HL-60 (cell line): ENCODE data around the gene LETM1.

Experiments
- DNase-seq, 2 experiments: peaks; one replicate each; pipeline ENCODE4 v3.0.0-alpha.2; 2010 to 2020; ENCODE audit warnings: low read depth in 1 of 2, low spot score in 1 of 2
- H3K27ac ChIP-seq: fragments of 250-450 bp; sonication (Bioruptor Pico); replicated peaks from 2 replicates; pipeline ENCODE4 v1.5.1; 2020; ENCODE audit warnings: mild to moderate bottlenecking, moderate library complexity
- H3K27me3 ChIP-seq: fragments of 250-450 bp; sonication (Bioruptor Pico); 2 replicates; pipeline ENCODE4 v1.5.1; 2021; ENCODE audit warnings: mild to moderate bottlenecking, moderate library complexity; ENCODE audit not compliant: insufficient read depth, poor library complexity, severe bottlenecking
- H3K4me3 ChIP-seq: replicated peaks from 2 replicates; pipeline ENCODE4 v1.5.1; 2011; ENCODE audit warnings: mild to moderate bottlenecking, control low read depth, low read length; ENCODE audit not compliant: insufficient read depth
- GABPA ChIP-seq: IDR thresholded peaks from 2 replicates; pipeline ENCODE4 v1.6.1; 2012; ENCODE audit warnings: low read depth
- POLR2AphosphoS5 ChIP-seq: IDR thresholded peaks from 2 replicates; pipeline ENCODE4 v1.6.1; 2012; ENCODE audit warnings: low read depth
- SPI1 ChIP-seq: IDR thresholded peaks from 2 replicates; pipeline ENCODE4 v1.6.1; 2012; ENCODE audit warnings: low read depth, mild to moderate bottlenecking, borderline replicate concordance
- TF ChIP-seq, protein P1 (sequence below): IDR thresholded peaks from 2 replicates; pipeline ENCODE4 v1.6.1; 2012; ENCODE audit warnings: low read depth; ENCODE audit not compliant: insufficient replicate concordance
- TF ChIP-seq, protein P2 (sequence below): IDR thresholded peaks from one replicate; pipeline ENCODE4 v1.5.1; 2011; ENCODE audit warnings: low read length, control low read depth, inconsistent platforms; ENCODE audit not compliant: insufficient read depth

LETM1 gene

DNA sequence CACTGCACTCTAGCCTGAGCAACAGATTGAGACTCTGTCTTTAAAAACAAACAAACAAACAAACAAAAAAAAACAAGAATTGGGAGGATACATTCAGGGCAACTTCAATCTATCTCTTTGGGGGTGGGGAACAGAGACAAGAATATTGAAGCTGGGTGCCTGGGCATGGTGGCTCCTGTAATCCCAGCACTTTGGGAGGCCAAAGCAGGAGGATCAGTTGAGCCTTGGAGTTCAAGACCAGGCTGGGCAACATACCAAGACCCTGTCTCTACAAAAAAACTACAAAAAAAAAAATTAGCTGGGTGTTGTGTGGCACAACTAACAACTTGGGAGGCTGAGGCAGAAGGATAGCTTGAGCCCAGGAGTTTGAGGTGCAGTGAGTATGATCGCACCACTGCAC lies 1.2 kb downstream of the LETM1 start:
- TF ChIP-seq, protein P1, sequence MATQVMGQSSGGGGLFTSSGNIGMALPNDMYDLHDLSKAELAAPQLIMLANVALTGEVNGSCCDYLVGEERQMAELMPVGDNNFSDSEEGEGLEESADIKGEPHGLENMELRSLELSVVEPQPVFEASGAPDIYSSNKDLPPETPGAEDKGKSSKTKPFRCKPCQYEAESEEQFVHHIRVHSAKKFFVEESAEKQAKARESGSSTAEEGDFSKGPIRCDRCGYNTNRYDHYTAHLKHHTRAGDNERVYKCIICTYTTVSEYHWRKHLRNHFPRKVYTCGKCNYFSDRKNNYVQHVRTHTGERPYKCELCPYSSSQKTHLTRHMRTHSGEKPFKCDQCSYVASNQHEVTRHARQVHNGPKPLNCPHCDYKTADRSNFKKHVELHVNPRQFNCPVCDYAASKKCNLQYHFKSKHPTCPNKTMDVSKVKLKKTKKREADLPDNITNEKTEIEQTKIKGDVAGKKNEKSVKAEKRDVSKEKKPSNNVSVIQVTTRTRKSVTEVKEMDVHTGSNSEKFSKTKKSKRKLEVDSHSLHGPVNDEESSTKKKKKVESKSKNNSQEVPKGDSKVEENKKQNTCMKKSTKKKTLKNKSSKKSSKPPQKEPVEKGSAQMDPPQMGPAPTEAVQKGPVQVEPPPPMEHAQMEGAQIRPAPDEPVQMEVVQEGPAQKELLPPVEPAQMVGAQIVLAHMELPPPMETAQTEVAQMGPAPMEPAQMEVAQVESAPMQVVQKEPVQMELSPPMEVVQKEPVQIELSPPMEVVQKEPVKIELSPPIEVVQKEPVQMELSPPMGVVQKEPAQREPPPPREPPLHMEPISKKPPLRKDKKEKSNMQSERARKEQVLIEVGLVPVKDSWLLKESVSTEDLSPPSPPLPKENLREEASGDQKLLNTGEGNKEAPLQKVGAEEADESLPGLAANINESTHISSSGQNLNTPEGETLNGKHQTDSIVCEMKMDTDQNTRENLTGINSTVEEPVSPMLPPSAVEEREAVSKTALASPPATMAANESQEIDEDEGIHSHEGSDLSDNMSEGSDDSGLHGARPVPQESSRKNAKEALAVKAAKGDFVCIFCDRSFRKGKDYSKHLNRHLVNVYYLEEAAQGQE = no peak
- TF ChIP-seq SPI1 = no peak
- TF ChIP-seq, protein P2, sequence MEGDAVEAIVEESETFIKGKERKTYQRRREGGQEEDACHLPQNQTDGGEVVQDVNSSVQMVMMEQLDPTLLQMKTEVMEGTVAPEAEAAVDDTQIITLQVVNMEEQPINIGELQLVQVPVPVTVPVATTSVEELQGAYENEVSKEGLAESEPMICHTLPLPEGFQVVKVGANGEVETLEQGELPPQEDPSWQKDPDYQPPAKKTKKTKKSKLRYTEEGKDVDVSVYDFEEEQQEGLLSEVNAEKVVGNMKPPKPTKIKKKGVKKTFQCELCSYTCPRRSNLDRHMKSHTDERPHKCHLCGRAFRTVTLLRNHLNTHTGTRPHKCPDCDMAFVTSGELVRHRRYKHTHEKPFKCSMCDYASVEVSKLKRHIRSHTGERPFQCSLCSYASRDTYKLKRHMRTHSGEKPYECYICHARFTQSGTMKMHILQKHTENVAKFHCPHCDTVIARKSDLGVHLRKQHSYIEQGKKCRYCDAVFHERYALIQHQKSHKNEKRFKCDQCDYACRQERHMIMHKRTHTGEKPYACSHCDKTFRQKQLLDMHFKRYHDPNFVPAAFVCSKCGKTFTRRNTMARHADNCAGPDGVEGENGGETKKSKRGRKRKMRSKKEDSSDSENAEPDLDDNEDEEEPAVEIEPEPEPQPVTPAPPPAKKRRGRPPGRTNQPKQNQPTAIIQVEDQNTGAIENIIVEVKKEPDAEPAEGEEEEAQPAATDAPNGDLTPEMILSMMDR = no peak
- no peak for TF ChIP-seq POLR2AphosphoS5
- TF ChIP-seq GABPA = no peak
- Histone ChIP-seq H3K27me3 (no peaks in the 10 kb centered on the region), H3K4me3 (peak overlapping the region; percentile 90), H3K27ac (peak overlapping the region; percentile 68)
- DNase-seq = no peak

DNA sequence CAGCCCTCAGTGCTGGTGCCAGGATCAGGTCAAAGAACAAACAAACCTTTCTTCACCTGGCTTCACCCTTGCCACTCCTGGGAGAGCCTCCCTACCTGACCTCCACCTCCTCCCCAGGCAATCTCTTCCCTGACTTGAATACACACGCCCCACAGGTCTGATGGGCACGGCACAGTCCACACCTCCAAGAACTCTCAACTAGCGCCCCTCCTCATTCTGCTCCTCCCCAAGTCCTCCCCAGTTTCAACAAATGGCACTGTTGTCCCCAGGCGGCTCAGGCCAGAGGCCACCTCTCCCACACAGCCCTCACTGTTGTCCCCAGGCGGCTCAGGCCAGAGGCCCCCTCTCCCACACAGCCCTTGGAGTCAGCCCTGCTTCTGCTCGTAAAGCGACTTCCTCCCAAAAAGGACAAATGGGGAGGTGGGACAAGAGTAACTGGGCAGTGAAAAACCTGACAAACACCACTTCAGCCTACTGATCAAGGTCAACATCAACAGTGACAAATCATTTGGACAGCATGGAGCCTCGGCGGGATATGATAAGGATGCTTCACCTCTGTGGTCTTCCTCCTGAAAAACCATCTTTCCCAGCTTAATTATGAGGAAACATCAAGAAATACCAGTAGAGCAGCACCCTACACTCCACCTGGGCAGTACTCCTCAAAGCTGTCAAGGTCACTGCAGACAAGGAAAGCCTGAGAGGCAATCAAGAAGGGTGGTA lies 2.9 kb downstream of the LETM1 start:
- no peak overlapping the region for H3K4me3 ChIP-seq
- TF ChIP-seq SPI1 = no peak
- TF ChIP-seq POLR2AphosphoS5 = no peak
- no peak for TF ChIP-seq GABPA
- TF ChIP-seq, protein P2 = no peak
- TF ChIP-seq, protein P1 = no peak
- no peaks in the 10 kb centered on the region for H3K27me3 ChIP-seq
- H3K27ac ChIP-seq = no peak overlapping the region
- DNase-seq = no peak

DNA sequence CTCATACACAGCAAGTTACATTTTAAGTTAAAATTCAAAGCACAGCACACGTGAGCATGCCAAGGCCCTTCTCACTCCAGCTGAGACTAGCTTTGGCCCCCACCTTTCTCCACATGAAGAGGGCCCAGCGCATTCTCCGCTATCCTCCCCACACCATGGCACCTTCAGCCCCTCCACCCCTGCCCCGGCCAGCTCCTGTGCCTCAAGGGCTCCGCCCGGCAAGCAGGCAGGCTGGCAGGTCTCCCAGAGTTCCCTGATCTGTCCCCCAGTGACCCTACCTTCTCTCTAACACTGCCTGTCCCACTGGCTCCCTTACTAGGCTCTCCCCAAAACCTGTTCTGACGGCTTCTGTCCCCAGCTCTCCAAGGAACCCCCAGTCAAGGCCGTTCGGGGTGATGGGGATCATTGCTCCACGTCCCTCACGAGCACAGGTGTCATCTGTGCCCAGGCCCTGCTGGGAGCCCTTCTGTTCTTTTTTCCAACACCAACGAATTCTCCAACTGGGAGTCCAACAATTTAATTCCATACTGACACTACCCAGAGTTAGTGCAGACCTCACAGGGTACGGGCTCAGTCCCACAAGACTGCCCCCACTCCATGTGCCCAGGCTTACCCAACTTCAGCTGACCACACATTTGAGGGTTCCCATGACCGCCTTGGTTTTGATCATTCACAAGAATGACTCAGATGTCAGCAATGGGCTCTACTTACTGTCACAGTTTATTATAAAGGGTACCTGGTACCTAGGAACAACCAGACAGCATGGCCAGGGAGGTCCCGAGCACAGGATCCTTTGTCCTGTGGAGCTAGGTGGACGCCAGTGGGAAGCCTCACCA lies 4.2 kb downstream of the LETM1 start:
- no peak for DNase-seq
- TF ChIP-seq GABPA (no peak), SPI1 (no peak), POLR2AphosphoS5 (no peak)
- TF ChIP-seq, protein P2 = no peak
- TF ChIP-seq, protein P1 = no peak
- no peak overlapping the region for H3K27ac ChIP-seq

More for the DNA sequence above, 4.2 kb downstream of the LETM1 start:
- Histone ChIP-seq H3K4me3 (no peak overlapping the region), H3K27me3 (no peaks in the 10 kb centered on the region)
